Stomach (tissue), 9 donors: Measurements from ENCODE around the gene FSTL5. TPM values are rescaled to one million over a fixed set of nuclear protein-coding genes. Genes with fewer than 3 reads are reported as not detected.

ENCODE experiments used
- DNase-seq, 2 donors: peaks; one replicate each; pipeline versions ENCODE4 v3.0.0 to v3.0.0-alpha.2; 2013 to 2019
- H3K27ac ChIP-seq, 5 donors: fragments of 200-600 bp in 4 of 5; sonication (generic) in 4 of 5; one replicate each; pipeline ENCODE4 v1.5.1; 2013 to 2019; ENCODE audit warnings: mild to moderate bottlenecking in 1 of 5, moderate library complexity in 1 of 5
- H3K27me3 ChIP-seq, 3 donors: fragments of 200-600 bp; sonication (generic); one replicate each; pipeline ENCODE4 v1.5.1; 2017 to 2019; ENCODE audit warnings: mixed run types in 1 of 3
- H3K36me3 ChIP-seq, 4 donors: fragments of 200-600 bp; sonication (generic); 1 replicate in 3 of 4; 2 replicates in 1 of 4; pipeline ENCODE4 v1.5.1; 2016 to 2019
- H3K4me1 ChIP-seq, 4 donors: fragments of 200-600 bp; sonication (generic); one replicate each; pipeline ENCODE4 v1.5.1; 2016 to 2019
- H3K4me3 ChIP-seq, 4 donors: fragments of 200-600 bp; sonication (generic) in 3 of 4; one replicate each; pipeline ENCODE4 v1.5.1; 2016 to 2019; ENCODE audit warnings: mild to moderate bottlenecking in 1 of 4
- H3K9me3 ChIP-seq, 4 donors: fragments of 200-600 bp; sonication (generic); one replicate each; pipeline ENCODE4 v1.5.1; 2016 to 2019
- EP300 ChIP-seq: sonication (generic); formaldehyde crosslinking; IDR thresholded peaks from one replicate; pipeline ENCODE4 v1.6.1; 2017; ENCODE audit warnings: antibody characterized with exemption
- POLR2A ChIP-seq, 4 donors: fragments of 450-650 bp; IDR thresholded peaks; one replicate each; pipeline ENCODE4 v1.6.1; 2016; ENCODE audit warnings: antibody characterized with exemption in 4 of 4, control low read depth in 2 of 4, mild to moderate bottlenecking in 1 of 4, moderate library complexity in 1 of 4
- POLR2AphosphoS5 ChIP-seq, 3 donors: sonication (generic); formaldehyde crosslinking; IDR thresholded peaks; one replicate each; pipeline ENCODE4 v1.6.1; 2016; ENCODE audit warnings: antibody characterized with exemption in 3 of 3
- WGBS, 5 donors: extraction: QIAGEN DNeasy Blood & Tissue Kit in 3 of 5; methylation state at CpG; one replicate each; pipeline versions ENCODE4 v1.1.5 to v1.1.7; 2013 to 2018; 5-methylcytosine and 5-hydroxymethylcytosine counted together
- intact Hi-C: fragments of 100-400 bp; cut with DNase I; formaldehyde crosslinking; loops from one replicate; pipeline ENCODE4 v1.15.1; 2023; ENCODE audit warnings: low total_unique reads
- polyA plus RNA-seq, 3 donors: library from polyadenylated mRNA; stranded (reverse); fragments of 200-250 nt; gene quantifications; one replicate each; pipeline ENCODE4 v1.2.3, GENCODE V29; 2013
- total RNA-seq, 5 donors: library from RNA; depleted of rRNA; stranded (reverse); fragments of >200 nt; gene quantifications; one replicate each; pipeline versions ENCODE4 v1.1.0 to v1.2.3, GENCODE V29; 2014 to 2016
- TF ChIP-seq, protein P1 (sequence below), 7 experiments: fragments of 450-650 bp in 4 of 7; fragments of 200-600 bp in 3 of 7; sonication (generic) in 3 of 7; IDR thresholded peaks; one replicate each; pipeline ENCODE4 v1.5.1; 2016 to 2019; ENCODE audit warnings: antibody characterized with exemption in 7 of 7, control low read depth in 2 of 7, mild to moderate bottlenecking in 1 of 7
- donor health status: healthy with polysubstance abuse.
- donor health status: Bipolar disorder and iron deficiency.
- donor health status: healthy.

Gene FSTL5
- total and polyA plus RNA-seq, 8 donors: 4.6 TPM; not detected in 7

DNA sequence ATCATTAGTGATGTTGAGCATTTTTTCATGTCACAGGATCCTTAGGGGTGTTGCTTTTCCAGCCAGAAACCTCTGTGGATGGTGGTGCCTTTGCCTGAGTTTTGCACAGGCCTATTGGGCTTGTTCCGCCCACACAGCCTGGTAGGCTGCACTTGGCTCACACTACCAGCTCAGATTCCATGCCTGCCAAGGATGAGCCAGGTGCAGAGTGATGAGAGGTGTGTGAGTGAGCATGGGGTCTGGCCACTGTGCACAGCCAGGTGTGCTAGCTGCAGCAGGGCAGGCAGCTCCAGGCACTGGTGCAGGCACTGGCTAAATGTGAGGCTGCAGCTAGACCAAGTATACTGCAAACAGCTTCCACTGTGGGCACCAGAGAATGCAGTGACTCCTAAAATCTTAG is 341.6 kb downstream of the FSTL5 start:
- Histone ChIP-seq H3K4me3 (no peak overlapping the region), H3K36me3 (no peaks in the 10 kb centered on the region), H3K27ac (no peak overlapping the region), H3K4me1 (no peaks in the 10 kb centered on the region), H3K9me3 (peaks cover 0 to 20% (median 15%) of the 10 kb centered on the region in 4 donors), H3K27me3 (no peaks in the 10 kb centered on the region)
- TF ChIP-seq EP300 (no peak), POLR2A (IDR thresholded peaks at IDR 0.05) (no peak), POLR2AphosphoS5 (IDR thresholded peaks at IDR 0.05) (no peak)
- TF ChIP-seq, protein P1, sequence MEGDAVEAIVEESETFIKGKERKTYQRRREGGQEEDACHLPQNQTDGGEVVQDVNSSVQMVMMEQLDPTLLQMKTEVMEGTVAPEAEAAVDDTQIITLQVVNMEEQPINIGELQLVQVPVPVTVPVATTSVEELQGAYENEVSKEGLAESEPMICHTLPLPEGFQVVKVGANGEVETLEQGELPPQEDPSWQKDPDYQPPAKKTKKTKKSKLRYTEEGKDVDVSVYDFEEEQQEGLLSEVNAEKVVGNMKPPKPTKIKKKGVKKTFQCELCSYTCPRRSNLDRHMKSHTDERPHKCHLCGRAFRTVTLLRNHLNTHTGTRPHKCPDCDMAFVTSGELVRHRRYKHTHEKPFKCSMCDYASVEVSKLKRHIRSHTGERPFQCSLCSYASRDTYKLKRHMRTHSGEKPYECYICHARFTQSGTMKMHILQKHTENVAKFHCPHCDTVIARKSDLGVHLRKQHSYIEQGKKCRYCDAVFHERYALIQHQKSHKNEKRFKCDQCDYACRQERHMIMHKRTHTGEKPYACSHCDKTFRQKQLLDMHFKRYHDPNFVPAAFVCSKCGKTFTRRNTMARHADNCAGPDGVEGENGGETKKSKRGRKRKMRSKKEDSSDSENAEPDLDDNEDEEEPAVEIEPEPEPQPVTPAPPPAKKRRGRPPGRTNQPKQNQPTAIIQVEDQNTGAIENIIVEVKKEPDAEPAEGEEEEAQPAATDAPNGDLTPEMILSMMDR (IDR thresholded peaks at IDR 0.05): no peak
- DNase-seq: no peak
- intact Hi-C loops: no loop called here
- WGBS, 5 donors: 89 to 100% (median 93%) methylated on average over 1 of the region's 1 CpG

DNA sequence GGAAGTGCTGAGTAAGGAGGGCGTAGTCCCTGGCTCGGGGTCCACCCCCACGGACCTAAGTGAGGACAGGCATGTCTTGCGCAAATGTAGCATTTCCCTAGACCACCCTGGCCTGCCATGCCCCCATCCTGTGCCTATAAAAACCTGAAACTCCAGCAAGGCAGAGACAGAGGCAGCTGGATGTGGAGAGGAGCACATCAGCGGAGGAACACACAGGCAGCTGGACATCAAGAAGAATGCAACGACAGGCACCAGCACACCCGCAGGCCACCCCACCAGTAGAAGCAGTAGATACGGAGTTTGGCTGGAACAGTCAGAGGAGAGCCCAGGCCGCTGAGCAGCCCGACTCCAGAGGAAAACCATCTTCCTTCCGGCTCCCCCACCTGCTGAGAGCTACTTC is 345.9 kb downstream of the FSTL5 start:
- intact Hi-C loops: no loop called here

DNA sequence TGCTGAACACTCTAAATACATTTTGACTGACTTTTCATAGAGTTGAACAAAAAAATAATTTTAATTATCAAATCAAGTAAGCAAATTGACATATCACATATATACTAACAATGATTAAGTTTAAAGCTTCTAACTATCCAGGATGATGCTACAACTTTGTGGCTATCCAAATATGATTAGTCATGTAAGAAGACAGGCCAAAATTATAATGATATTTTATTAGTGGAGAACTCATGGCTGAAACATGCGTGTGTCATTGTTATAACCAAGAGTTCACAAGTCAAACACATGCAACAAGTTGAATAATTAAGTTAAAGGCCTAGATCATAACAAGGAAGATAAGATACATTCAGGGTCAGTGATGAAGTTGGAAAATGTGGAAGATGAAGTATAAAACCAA is 346.8 kb downstream of the FSTL5 start:
- no peaks in the 10 kb centered on the region for H3K36me3 ChIP-seq
- intact Hi-C loops: no loop called here
- no peak for DNase-seq
- H3K4me1 ChIP-seq: no peaks in the 10 kb centered on the region
- H3K27me3 ChIP-seq: no peaks in the 10 kb centered on the region
- 89 to 93% (median 93%) methylated on average over 1 of the region's 1 CpG for WGBS, 5 donors
- no peak overlapping the region for H3K4me3 ChIP-seq
- H3K27ac ChIP-seq: no peak overlapping the region
- TF ChIP-seq EP300 (no peak), POLR2A (IDR thresholded peaks at IDR 0.05) (no peak), POLR2AphosphoS5 (IDR thresholded peaks at IDR 0.05) (no peak)
- TF ChIP-seq, protein P1 (IDR thresholded peaks at IDR 0.05): no peak
- peaks cover 0 to 3% (median 1%) of the 10 kb centered on the region in 4 donors for H3K9me3 ChIP-seq

More for the DNA sequence above, 345.9 kb downstream of the FSTL5 start:
- Histone ChIP-seq H3K27ac (no peak overlapping the region), H3K27me3 (no peaks in the 10 kb centered on the region), H3K36me3 (no peaks in the 10 kb centered on the region), H3K4me3 (no peak overlapping the region), H3K4me1 (no peaks in the 10 kb centered on the region), H3K9me3 (peaks cover 0 to 13% (median 9%) of the 10 kb centered on the region in 4 donors)
- no peak for TF ChIP-seq EP300
- TF ChIP-seq, protein P1 (IDR thresholded peaks at IDR 0.05): no peak
- no peak for TF ChIP-seq POLR2AphosphoS5 (IDR thresholded peaks at IDR 0.05)
- TF ChIP-seq POLR2A (IDR thresholded peaks at IDR 0.05): no peak
- no peak for DNase-seq
- WGBS, 5 donors: 70 to 84% (median 76%) methylated on average over 11 of the region's 11 CpGs

DNA sequence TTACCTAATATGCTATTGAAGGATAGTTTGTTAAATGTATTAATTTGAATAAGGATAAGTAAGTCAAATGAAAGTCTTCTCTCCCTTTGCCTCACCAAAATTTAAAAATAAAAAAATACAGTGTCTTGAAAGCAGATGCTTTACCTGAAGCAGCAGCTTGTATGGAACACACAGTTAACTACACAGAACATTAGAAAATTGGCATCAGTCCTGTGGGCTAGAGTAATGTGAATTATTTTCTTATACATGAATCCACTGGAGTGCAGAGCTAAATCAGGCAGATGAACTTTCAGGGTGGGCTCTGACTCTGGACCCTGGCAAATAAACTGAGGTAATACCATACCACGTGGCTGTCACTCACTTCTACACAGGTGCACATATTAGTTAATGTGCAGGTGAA is 348.0 kb downstream of the FSTL5 start:
- no peaks in the 10 kb centered on the region for H3K36me3 ChIP-seq
- intact Hi-C loops: no loop called here
- no peaks in the 10 kb centered on the region for H3K27me3 ChIP-seq
- no peak overlapping the region for H3K4me3 ChIP-seq
- DNase-seq: no peak
- no peaks in the 10 kb centered on the region for H3K4me1 ChIP-seq
- WGBS, 5 donors: 59 to 76% (median 71%) methylated on average over 1 of the region's 1 CpG
- H3K9me3 ChIP-seq: no peaks in the 10 kb centered on the region
- TF ChIP-seq POLR2A (IDR thresholded peaks at IDR 0.05) (no peak), POLR2AphosphoS5 (IDR thresholded peaks at IDR 0.05) (no peak), EP300 (no peak)
- TF ChIP-seq, protein P1 (IDR thresholded peaks at IDR 0.05): no peak
- no peak overlapping the region for H3K27ac ChIP-seq
